ENCODE measurements around the gene TPP2.

DNA sequence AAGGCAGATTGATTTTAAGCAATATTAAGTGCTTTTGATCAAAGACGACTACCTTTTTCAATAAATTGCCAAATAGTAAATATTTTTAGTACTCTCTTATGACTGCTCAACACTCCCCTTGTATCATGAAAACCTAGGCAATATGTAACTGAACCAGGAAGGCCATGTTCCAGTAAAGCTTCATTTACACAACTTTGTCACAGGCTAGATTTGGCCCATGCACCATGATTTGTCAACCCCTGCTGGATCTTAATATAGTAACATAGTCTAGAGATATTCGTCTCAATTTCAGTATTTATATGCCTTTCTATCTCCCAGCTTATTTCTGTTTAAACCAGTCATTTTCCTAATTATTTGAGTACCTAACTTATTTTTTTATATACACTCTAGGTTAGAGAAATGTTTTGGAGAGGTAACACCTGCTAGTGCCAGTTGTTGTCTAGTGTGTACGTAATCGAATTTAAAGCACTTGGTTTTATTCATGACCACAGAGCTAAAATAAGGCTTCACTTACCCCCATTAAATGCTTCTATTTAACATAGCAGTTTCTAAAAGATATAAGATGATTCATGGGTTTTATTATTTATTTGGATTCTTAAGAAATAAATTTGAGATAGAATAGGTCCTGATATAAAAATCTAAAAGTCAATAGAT is 21.0 kb downstream of the TPP2 start:
- TF ChIP-seq, protein P1, sequence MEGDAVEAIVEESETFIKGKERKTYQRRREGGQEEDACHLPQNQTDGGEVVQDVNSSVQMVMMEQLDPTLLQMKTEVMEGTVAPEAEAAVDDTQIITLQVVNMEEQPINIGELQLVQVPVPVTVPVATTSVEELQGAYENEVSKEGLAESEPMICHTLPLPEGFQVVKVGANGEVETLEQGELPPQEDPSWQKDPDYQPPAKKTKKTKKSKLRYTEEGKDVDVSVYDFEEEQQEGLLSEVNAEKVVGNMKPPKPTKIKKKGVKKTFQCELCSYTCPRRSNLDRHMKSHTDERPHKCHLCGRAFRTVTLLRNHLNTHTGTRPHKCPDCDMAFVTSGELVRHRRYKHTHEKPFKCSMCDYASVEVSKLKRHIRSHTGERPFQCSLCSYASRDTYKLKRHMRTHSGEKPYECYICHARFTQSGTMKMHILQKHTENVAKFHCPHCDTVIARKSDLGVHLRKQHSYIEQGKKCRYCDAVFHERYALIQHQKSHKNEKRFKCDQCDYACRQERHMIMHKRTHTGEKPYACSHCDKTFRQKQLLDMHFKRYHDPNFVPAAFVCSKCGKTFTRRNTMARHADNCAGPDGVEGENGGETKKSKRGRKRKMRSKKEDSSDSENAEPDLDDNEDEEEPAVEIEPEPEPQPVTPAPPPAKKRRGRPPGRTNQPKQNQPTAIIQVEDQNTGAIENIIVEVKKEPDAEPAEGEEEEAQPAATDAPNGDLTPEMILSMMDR (IDR thresholded peaks at IDR 0.05) = no peak
- TF ChIP-seq ZFX (IDR thresholded peaks at IDR 0.05; ENCODE audit: borderline replicate concordance) = no peak
